Limb (tissue), 2 donors: Measurements from ENCODE around the gene AGR3.

Experiments
- DNase-seq, 2 donors: peaks; one replicate each; pipeline ENCODE4 v3.0.0-alpha.2; 2016; ENCODE audit errors: extremely low spot score in 2 of 2

Gene AGR3

DNA sequence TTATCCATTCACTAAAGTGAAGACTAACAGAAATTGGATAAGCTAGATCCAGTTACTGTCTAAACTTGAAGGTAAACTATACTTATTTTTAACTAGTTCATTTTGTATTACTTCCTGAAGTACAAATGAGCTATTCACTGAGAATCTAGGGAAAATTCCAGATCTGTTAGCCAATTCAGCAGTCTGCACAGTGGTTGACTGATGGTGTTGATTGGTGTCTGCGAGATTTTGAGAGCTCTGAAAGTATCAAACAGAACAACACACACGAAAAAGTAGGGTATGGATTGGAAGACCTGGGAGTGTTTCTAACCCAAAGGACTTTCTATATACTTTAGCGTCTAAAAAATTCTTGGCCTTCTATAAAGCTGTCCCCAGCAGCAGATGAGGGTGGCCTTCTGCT, 43.4 kb downstream of the AGR3 start:
- no peak for DNase-seq

DNA sequence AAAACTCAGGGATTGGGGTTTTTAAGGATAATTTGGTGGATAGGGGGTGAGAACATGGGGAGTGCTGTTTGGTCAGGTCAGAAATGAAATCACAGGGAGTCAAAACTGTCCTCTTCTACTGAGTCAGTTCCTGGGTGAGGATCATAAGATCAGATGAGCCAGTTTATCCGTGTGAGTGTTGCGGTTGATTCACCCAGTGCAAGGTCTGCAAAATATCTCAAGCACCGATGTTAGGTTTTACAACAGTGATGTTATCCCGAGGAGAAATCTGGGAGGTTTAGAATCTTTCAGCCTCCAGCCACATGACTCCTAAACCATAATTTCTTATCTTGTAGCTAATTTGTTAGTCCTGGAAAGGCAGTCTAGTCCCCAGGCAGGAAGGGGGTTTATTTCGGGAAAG, 45.3 kb downstream of the AGR3 start:
- no peak for DNase-seq

DNA sequence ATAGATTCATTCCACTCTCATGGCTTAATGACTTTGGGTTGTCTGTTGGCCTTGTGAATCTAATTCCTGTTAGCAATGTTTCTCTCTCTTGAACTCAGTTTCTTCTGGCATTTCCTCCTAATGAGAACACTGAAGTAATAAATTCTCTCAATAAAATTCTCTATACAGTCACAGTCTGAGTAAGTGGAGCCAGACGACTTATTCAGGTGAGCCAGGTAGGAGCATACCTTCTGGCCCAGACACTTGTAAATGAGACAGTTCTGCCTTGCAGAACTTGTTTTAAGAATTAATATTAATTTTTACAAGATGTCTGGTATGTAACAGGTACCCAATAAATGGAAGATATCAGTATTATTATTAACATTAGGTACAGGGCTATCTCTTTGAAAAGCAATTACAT, 48.4 kb downstream of the AGR3 start:
- no peak for DNase-seq

DNA sequence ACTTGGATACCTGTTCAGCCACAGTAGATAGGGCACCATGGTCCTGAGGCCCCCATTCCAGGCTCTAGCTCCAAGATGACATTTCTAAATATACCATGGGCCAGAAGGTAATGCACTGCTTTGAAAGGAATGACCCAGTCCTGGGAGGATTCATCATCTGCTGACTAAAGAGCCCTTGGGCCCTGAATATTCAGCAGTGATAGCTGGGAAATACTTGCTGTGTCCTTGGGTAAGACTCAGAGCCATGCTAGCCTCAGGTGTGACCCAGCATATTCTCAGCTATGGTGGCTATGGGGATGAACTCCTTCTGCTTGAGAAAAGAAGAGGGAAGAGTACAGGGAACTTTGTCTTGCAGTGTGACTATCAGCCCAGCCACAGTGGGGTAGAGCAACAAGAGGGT, 55.7 kb downstream of the AGR3 start:
- DNase-seq: no peak

DNA sequence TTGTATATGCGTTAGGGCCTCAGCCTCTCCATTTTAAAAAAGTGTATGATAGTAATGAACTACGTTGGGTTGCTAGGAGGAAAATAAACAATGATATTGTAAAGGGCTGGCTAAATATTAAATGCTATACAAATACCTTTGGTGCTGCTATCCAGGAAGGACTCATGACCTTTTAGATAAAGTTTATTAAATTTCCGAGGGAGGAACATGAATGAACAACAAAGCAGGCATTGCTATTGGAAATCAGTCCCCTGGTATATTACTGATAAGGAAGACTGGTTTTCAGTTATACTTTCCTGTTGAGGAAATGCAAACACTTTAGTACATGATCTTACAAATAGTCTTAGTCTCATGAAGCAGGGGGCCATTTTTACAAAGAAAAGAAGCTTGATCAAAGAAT, 59.8 kb downstream of the AGR3 start:
- no peak for DNase-seq

DNA sequence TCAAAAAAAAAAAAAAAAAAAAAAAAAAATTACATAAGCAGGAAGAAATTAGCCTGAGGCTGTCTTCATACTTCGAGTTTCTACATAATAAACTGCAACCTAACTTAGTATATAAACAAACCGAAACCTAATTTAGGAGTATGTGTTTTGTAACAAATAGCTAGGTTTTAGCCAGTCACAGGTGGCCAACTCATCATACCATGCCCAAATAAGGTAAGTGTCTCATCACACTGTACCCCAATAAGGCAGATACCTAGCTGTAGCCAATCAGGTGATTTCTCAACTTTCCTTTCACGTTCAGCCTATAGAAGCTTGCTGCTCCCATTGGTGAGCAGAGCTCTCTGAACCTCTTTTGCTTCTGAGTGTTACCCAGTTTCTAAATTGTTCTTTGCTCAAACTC, 63.1 kb downstream of the AGR3 start:
- DNase-seq: no peak

DNA sequence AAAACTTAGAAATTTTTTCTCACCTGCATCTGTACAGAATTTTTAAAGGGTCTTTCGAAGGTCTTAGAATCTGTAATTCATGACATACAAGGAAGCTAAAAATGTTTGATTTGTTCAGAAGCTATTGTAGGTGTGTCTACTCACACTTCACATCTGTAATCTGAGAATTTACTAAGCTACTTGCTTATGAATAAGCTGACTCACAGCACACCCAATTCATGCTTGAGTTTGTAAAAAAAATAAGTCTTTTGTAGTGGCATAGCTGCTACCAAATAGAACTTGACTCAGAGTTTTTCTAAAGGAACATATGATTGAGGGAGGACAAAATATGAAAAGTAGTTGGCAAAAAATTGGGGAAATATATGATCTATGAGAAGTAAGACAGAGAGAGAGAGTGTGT, 64.2 kb downstream of the AGR3 start:
- no peak for DNase-seq

DNA sequence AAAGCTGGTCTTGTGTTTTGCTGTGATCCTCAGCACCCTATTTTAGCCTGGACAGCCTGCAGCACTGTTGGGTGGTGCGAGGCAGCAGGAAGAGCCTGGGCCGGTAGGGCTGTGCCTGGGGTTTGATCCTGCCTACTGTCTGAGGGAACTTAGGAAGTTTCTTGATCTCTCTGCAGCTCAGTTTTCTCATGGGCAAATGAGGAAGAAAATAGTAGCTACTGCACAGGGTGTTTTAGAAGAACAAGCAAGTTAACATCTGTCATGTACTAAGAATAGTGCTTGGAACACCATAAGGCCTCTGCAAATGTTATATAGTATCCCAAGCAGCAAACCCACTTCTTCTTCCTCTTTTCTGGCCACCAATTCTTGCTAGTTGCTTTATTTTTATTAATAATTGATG, 65.0 kb downstream of the AGR3 start:
- no peak for DNase-seq

DNA sequence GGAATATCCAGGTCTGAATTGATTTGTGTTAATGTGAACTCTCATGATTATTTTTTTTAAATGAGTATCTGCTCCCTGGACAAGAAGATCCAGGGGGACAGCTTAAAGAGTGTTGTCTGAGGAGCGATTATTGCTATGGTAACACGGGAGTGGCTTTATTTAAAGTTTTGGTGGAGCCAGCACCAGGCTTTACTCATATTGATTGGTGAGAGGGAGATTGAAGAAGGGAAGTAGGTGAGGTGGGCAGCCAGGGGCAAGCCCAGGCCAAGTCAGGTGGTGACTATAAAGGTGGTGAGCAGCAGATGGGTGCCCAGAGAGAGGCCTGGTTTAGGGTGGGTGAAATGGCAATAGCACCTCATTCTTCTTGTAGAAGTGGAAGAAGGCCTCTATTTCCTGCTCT, 66.8 kb downstream of the AGR3 start:
- no peak for DNase-seq

DNA sequence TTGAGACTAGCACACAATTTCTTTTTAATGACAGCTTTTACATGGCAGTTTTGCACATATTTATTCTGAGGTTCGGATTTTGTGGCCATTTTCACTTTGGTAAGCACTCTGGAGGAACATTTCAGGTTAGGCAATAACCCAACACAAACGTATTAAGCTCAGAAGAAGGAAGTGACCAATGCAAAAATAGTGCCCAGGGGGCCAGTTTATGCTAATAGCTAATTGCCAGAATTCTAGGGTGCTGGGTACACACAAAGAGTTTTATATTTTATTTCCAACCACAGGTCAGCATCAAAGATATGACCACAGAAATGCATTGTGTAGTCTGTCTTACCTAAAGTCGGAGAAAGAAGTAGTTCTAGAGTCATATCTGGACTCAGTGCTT, 68.6 kb downstream of the AGR3 start:
- no peak for DNase-seq

DNA sequence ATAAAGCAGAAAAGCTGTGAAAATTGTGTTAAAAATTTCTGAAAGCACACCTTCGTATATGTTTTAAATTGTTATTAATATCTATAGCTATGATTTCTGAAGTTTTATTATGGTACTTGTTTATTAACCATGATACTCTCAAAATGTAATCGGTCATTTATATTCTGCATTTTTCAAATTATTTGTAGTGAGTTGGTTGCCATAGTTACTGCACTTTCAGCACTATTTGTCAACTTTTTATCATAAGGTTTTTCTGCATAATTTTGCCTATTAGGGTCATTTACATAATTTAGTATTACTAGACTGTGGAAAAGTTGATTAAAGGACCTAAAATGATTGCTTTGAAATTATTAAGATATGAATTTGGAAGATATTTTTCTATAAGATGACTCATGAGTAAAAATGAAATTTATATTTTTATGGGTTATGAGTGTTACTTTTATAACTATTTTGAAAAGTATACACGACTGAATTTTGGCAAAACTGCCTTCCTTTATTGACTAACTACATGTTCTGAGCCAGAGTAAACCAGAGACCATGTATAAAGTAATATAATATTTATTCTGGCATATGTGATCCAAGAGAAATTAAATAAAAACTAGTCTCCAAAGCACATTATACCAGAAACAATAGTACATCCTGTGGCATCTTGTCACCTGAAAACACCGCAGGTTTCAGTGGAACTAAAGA, 69.1 kb downstream of the AGR3 start:
- DNase-seq: no peak

DNA sequence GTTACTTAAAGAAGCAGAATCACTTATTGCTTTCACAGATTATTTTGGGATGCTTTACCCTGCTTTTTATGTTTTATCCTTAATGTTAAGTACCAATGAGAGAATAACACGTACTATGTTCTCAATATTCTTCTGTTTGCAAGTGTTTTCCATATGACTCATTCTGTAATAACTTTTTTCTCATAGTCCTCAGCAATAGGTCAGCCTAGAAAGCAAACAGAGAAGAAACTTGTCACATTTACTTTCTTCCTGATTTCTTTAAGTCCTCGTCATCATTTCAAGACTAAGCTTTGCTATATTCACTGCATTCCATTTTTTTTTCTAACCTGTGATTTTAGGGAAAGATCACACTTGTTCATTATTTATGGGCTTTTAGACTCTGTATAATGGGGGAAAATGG, 70.2 kb downstream of the AGR3 start:
- DNase-seq: no peak

DNA sequence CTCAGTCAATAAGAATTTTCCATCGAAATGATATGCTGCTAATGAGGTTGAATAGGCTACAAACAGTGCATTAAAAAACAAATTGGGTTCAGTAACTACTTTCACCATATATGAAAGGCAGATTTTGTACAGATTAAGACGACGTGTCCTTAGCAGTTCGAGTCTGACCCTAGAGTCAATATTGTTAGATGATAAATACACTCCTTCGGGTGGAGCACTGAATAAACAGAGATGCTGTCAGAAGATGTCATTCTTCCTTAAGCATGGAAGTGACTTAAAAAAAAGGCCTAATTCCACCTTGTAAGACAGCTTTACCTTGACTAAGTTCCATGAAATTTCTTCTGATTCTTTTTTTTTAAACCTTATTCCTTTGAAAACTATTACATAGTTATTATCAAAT, 71.2 kb downstream of the AGR3 start:
- DNase-seq: no peak

DNA sequence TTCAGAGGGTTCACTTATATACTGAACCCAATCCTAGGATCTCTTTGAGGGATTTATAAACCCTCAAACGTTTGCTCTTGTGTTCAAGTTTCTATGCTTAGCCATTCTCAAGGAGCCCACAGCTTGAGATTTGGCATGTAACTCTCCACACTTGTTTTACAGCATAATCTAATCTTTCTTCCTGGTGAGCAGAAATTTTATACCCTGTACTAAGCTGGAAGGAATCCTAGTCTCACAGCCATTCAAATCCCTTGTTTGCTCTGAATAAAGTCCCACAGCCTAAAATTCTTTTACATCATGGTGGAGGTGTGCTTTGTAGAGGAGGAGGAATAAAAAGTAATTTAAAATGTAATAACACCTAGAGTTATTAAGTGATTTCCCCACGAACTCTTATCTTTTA, 71.7 kb downstream of the AGR3 start:
- no peak for DNase-seq
